GM12878 (cell line): ENCODE results near the gene NACC1. TPM values are rescaled to one million over a fixed set of nuclear protein-coding genes. Genes with fewer than 3 reads are reported as not detected.

Source experiments
- ATAC-seq: fragments of 200-7000 bp; cut with Tn5 transposase; 3 replicates; pipeline ENCODE4 v1.9.1; 2020; ENCODE audit warnings: mild to moderate bottlenecking, moderate library complexity
- BruUV-seq: library from RNA; stranded (reverse); fragments of 400-500 nt; replicated peaks from 2 replicates; lab custom pipeline; 2021; lab: Mats Ljungman, UMichigan
- CTCF ChIA-PET: fragments of 300-600 bp; sonication (Branson Sonifier 250); formaldehyde crosslinking; extraction: SDS; loops from one replicate; lab custom pipeline; 2021; ENCODE audit warnings: inconsistent platforms; lab: Yijun Ruan, JAX
- POLR2A ChIA-PET: fragments of 350-600 bp; formaldehyde crosslinking; extraction: SDS; loops from one replicate; lab custom pipeline; 2021; ENCODE audit warnings: inconsistent platforms; lab: Charles Lee
- RAD21 ChIA-PET: fragments of 300-600 bp; sonication (Branson Sonifier 250); formaldehyde crosslinking; loops from one replicate; lab custom pipeline; 2023; ENCODE audit warnings: antibody characterized with exemption; ENCODE audit not compliant: unreplicated experiment; lab: Charles Lee
- SMC1A ChIA-PET: fragments of 300-600 bp; sonication (Branson Sonifier 250); formaldehyde crosslinking; loops from one replicate; lab custom pipeline; 2023; ENCODE audit not compliant: unreplicated experiment, uncharacterized antibody; lab: Charles Lee
- DNase-seq: peaks from one replicate; pipeline ENCODE4 v3.0.0-alpha.2; 2011; ENCODE audit warnings: low read depth, low spot score
- FAIRE-seq: peaks from 3 replicates; lab custom pipeline; 2011; peaks lifted over from hg19 to GRCh38; lab: Jason Lieb, UNC
- H2AFZ ChIP-seq: 2 replicates; pipeline ENCODE4 v1.6.0; 2011; ENCODE audit warnings: low read depth, low read length, control low read depth; ENCODE audit not compliant: control insufficient read depth
- H3K27ac ChIP-seq: 2 replicates; pipeline ENCODE4 v1.5.1; 2011; ENCODE audit warnings: control low read depth; ENCODE audit not compliant: control insufficient read depth, insufficient read depth
- H3K27me3 ChIP-seq, 2 experiments: replicated peaks in 1 of 2; 2 replicates each; pipeline versions ENCODE4 v1.6.0 to v1.6.1; 2011; ENCODE audit warnings: low read length in 1 of 2; ENCODE audit not compliant: control insufficient read depth in 2 of 2, insufficient read depth in 2 of 2
- H3K36me3 ChIP-seq, 2 experiments: 2 replicates each; pipeline ENCODE4 v1.5.1; 2011; ENCODE audit warnings: low read length in 1 of 2; ENCODE audit not compliant: control insufficient read depth in 2 of 2, insufficient read depth in 2 of 2
- H3K4me1 ChIP-seq: 2 replicates; pipeline ENCODE4 v1.6.1; 2011; ENCODE audit warnings: mild to moderate bottlenecking, low read length, moderate library complexity, mixed read lengths; ENCODE audit not compliant: control insufficient read depth, insufficient read depth
- H3K4me2 ChIP-seq: 2 replicates; pipeline ENCODE4 v1.6.0; 2011; ENCODE audit warnings: control low read depth; ENCODE audit not compliant: control insufficient read depth, insufficient read depth
- H3K4me3 ChIP-seq: fragments of 200-600 bp; sonication (generic); 2 replicates; pipeline ENCODE4 v1.5.1; 2016
- H3K79me2 ChIP-seq: 2 replicates; pipeline ENCODE4 v1.6.0; 2011; ENCODE audit warnings: low read length; ENCODE audit not compliant: control insufficient read depth, insufficient read depth
- H3K9ac ChIP-seq: 2 replicates; pipeline ENCODE4 v1.8.0; 2011; ENCODE audit warnings: low read length, control low read depth, mixed read lengths; ENCODE audit not compliant: control insufficient read depth, insufficient read depth
- H3K9me3 ChIP-seq: replicated peaks from 3 replicates; pipeline ENCODE4 v1.5.1; 2011; ENCODE audit warnings: mild to moderate bottlenecking, low read length; ENCODE audit not compliant: control insufficient read depth, insufficient read depth
- H4K20me1 ChIP-seq: 2 replicates; pipeline ENCODE4 v1.6.0; 2011; ENCODE audit not compliant: control insufficient read depth, insufficient read depth
- ASH2L ChIP-seq: fragments of 300-600, 200-600 bp; sonication (generic); IDR thresholded peaks from 2 replicates; pipeline ENCODE4 v1.6.1; 2017; ENCODE audit warnings: low read depth, mild to moderate bottlenecking, borderline replicate concordance
- KLF5 ChIP-seq: fragments of 450-650 bp; IDR thresholded peaks from 2 replicates; pipeline ENCODE4 v1.6.1; 2014; ENCODE audit warnings: mild to moderate bottlenecking; ENCODE audit not compliant: partially characterized antibody
- REST ChIP-seq: IDR thresholded peaks from 2 replicates; pipeline ENCODE4 v1.6.1; 2012; ENCODE audit warnings: mild to moderate bottlenecking, low read depth, low read length
- SMAD5 ChIP-seq: IDR thresholded peaks from 2 replicates; pipeline ENCODE4 v1.6.1; 2016; ENCODE audit warnings: antibody characterized with exemption, low read depth
- WGBS: methylation state at CpG from one replicate; pipeline ENCODE4 v1.1.6; 2016; ENCODE audit warnings: low lambda C conversion rate; ENCODE audit not compliant: insufficient replicate concordance, insufficient coverage; ENCODE audit errors: missing lambda C conversion rate; 5-methylcytosine and 5-hydroxymethylcytosine counted together
- in situ Hi-C: fragments of 300-500 bp; cut with MboI; formaldehyde crosslinking; loops from 9 replicates; pipeline ENCODE4 v1.14.3; 2018; ENCODE audit warnings: mixed read lengths
- intact Hi-C: fragments of 100-400 bp; cut with micrococcal nuclease; formaldehyde crosslinking; loops from one replicate; pipeline ENCODE4 v1.14.2; 2022; ENCODE audit not compliant: unreplicated experiment
- polyA plus RNA-seq, 11 experiments: library from polyadenylated mRNA; depleted of rRNA in 4 of 11; unstranded in 6 of 11; stranded (reverse) in 5 of 11; fragments of >200 nt; fragmentation: Nextera tagmentation in 4 of 11; fragmentation: Illumina TruSeq in 1 of 11; extraction: Ambion mirVana in 4 of 11; extraction: Trizol in 1 of 11; gene quantifications; 1 replicate in 1 of 11; 2 replicates in 10 of 11; pipeline versions ENCODE4 v1.2.1 to v1.2.3, GENCODE V29; 2011 to 2016; ENCODE audit warnings: inconsistent platforms in 2 of 11, missing spikeins in 2 of 11, low read depth in 1 of 11
- total RNA-seq, 4 experiments: library from RNA; depleted of rRNA in 3 of 4; stranded (reverse); fragments of >200 nt in 3 of 4; fragmentation: Illumina TruSeq in 1 of 4; extraction: Trizol in 1 of 4; gene quantifications; 2 replicates each; pipeline versions ENCODE4 v1.2.1 to v1.2.3, GENCODE V29; 2013 to 2021
- TF ChIP-seq, protein P1 (sequence below): fragments of 450-650 bp; IDR thresholded peaks from 2 replicates; pipeline ENCODE4 v1.6.1; 2017; ENCODE audit warnings: mild to moderate bottlenecking, moderate library complexity
- TF ChIP-seq, protein P2 (sequence below): fragments of 450-650 bp; IDR thresholded peaks from 2 replicates; pipeline ENCODE4 v1.6.1; 2017; ENCODE audit warnings: low read depth, mild to moderate bottlenecking, moderate library complexity

NACC1 gene
- total and polyA plus RNA-seq, 10 of the 15 experiments (the other 5 are each of a cell fraction or from before 2014, with no cell fraction given) = 0.18 to 120 (median 19.2) TPM

GRCh38 chr19:13135068-13136062 is 17.3 kb downstream of the NACC1 start (continued):
- TF ChIP-seq, protein P1, sequence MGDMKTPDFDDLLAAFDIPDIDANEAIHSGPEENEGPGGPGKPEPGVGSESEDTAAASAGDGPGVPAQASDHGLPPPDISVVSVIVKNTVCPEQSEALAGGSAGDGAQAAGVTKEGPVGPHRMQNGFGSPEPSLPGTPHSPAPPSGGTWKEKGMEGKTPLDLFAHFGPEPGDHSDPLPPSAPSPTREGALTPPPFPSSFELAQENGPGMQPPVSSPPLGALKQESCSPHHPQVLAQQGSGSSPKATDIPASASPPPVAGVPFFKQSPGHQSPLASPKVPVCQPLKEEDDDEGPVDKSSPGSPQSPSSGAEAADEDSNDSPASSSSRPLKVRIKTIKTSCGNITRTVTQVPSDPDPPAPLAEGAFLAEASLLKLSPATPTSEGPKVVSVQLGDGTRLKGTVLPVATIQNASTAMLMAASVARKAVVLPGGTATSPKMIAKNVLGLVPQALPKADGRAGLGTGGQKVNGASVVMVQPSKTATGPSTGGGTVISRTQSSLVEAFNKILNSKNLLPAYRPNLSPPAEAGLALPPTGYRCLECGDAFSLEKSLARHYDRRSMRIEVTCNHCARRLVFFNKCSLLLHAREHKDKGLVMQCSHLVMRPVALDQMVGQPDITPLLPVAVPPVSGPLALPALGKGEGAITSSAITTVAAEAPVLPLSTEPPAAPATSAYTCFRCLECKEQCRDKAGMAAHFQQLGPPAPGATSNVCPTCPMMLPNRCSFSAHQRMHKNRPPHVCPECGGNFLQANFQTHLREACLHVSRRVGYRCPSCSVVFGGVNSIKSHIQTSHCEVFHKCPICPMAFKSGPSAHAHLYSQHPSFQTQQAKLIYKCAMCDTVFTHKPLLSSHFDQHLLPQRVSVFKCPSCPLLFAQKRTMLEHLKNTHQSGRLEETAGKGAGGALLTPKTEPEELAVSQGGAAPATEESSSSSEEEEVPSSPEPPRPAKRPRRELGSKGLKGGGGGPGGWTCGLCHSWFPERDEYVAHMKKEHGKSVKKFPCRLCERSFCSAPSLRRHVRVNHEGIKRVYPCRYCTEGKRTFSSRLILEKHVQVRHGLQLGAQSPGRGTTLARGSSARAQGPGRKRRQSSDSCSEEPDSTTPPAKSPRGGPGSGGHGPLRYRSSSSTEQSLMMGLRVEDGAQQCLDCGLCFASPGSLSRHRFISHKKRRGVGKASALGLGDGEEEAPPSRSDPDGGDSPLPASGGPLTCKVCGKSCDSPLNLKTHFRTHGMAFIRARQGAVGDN = no peak
- no peak for TF ChIP-seq KLF5
- no peak for TF ChIP-seq ASH2L
- TF ChIP-seq, all 136 proteins: peak for 0

DNA sequence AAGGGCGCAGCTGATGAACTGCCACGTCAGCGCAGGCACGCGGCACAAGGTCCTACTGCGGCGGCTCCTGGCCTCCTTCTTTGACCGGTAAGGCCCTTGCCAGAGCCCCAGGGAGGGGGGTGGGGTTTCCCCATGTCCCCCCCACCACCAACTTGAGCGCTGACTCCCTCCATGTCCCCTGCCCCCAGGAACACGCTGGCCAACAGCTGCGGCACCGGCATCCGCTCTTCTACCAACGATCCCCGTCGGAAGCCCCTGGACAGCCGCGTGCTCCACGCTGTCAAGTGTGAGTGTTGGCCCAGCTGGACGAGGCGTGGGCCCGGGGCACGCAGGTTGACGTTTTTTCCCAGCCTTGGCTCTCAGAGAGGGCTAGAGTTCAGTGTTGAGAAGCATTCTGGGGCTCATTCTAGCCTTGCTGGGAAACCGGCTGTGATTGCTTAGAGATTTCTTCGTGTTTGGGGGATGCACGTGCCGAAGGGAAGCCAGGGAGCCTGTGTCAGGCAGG is 19.3 kb downstream of the NACC1 start:
- RAD21 ChIA-PET = no interaction called here
- H2AFZ ChIP-seq = no peak overlapping the region
- no peaks in the 10 kb centered on the region; the same call in 1 of the 2 replicates for H3K79me2 ChIP-seq
- POLR2A ChIA-PET = no interaction called here
- WGBS = 95% methylated on average over 28 of the region's 28 CpGs
- no peak for FAIRE-seq
- no peak for DNase-seq
- SMC1A ChIA-PET = no interaction called here
- H3K9ac ChIP-seq = no peak overlapping the region
- peaks cover 11 to 32% of the 10 kb centered on the region in 2 experiments for H3K36me3 ChIP-seq
- H4K20me1 ChIP-seq = no peaks in the 10 kb centered on the region; the same call in 1 of the 2 replicates
- no peak for ATAC-seq
- no peaks in the 10 kb centered on the region for H3K27me3 ChIP-seq
- H3K4me2 ChIP-seq = no peak overlapping the region
- in situ Hi-C loops (no loop called here), intact Hi-C loops (no loop called here)
- no peaks in the 10 kb centered on the region for H3K9me3 ChIP-seq
- CTCF ChIA-PET = no interaction called here
- H3K4me3 ChIP-seq = no peak overlapping the region
- no TSS peak for BruUV-seq
- H3K27ac ChIP-seq = no peak overlapping the region
- no peaks in the 10 kb centered on the region for H3K4me1 ChIP-seq
- TF ChIP-seq, protein P2, sequence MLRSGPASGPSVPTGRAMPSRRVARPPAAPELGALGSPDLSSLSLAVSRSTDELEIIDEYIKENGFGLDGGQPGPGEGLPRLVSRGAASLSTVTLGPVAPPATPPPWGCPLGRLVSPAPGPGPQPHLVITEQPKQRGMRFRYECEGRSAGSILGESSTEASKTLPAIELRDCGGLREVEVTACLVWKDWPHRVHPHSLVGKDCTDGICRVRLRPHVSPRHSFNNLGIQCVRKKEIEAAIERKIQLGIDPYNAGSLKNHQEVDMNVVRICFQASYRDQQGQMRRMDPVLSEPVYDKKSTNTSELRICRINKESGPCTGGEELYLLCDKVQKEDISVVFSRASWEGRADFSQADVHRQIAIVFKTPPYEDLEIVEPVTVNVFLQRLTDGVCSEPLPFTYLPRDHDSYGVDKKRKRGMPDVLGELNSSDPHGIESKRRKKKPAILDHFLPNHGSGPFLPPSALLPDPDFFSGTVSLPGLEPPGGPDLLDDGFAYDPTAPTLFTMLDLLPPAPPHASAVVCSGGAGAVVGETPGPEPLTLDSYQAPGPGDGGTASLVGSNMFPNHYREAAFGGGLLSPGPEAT = no peak
- TF ChIP-seq REST (no peak), SMAD5 (no peak)
